Effector CD8-positive, alpha-beta T cell (primary cell): ENCODE data around the gene NPHP4.

Source experiments
- DNase-seq: peaks from one replicate; lab custom pipeline; 2025; lab: John Stamatoyannopoulos, UW

The NPHP4 gene

DNA sequence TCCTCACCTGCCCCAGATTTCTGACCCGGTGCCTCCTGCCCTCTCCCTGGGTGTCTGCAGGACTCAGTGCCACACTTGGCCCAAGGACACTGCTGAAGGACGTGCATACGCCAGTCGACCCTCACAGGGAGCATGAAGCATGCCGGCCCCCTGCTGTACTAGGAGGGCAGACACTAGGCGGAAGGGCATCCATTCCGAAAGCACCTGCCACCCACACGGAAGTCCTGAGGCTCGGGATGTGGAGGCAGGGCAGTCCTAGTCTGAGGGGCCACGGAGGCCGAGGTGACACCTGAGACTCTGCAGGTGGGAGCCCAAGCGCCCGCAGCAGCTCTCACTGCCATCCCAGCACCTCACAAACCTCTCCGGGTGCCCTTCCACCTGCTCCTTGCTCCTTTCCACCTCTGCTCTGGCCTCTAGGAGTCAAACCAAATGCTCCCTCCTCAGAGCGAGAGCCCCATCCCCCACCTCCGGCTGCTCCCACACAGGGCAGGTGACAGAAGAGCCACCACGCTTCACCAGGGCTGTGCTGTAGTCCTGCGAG is 2.4 kb downstream of the NPHP4 start:
- DNase-seq = no peak

DNA sequence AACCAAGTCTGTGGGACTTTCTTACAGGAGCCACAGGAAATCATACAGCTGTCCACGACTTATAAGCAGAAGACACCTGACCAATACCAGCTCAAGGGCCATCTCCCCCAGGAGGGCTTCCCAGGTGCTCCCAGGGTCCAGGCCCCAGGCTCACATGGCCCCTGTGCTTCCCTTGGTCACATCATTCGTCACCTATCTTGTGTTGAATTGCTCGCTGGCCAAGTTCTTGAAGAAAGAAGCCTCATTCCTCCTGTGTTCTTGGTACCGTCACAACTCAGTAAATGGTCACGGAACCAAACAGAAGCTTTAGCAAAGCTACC is 3.0 kb downstream of the NPHP4 start:
- no peak for DNase-seq

DNA sequence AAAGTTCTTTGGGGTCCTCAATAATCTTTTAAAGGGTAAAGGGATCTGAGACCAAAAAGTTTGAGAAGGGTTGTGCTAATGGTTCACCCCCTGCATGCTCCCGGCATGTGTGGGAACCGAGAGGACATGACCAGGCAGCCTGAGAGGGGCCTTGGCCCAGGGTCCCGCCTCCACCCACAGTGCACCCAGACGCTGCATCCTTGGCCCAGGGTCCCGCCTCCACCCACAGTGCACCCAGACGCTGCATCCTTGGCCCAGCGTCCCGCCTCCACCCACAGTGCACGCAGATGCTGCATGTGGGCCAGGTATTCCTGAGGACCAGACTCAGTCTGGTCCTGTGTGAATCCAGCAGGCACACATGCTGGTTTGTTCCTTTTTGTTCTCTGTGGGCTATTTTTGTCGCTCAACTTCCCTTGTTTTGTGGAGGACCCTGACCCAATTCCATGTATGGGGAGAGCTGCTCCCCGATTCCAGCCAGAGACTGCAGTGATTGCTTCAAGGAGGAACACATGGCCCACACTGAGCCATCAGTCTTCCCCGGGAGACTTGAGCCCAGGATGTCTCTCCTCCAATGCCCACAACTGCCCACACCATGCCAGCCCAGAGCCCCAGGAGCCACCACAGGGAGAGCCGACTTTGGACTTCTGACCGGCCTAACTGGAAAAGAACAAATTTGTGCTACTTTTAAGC is 3.5 kb downstream of the NPHP4 start:
- no peak for DNase-seq

DNA sequence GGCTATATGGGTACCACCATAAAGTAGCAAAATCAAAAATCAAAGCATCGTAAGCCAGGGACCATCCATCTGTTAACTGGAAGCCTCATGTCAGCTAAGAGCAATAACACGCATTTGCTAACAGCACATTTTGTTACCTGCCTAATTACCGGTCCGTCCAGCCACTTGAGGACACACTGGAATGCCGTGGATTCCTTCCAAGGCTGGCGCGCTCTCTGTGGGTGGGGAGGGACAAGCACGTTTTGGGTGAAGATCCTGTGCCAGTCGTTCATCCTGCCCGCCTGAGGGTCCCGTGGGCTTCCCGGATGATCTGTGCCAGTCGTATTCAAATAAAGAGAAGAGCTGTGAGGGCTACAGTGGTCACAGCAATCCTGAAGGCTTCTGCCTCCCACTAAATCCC is 6.2 kb downstream of the NPHP4 start:
- DNase-seq = no peak

DNA sequence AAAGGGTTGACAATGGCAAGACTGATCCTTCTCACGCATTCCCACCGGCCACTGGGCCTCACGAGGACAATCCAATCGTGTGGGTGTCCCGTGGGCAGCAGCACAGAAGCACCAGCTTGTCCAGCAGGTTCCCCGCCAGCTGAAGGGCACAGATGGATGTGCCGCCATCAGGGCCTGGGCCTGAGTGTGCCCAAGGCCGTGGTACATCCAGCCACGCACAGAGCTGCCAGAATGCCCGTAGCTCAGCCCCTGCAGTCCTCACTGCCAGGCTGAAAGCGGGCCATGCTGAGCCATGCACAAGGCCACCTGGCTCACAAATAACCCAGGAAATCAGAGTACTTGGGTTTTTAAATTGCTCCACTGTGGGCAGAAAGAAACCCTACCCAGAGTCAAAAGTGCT is 7.0 kb downstream of the NPHP4 start:
- no peak for DNase-seq

DNA sequence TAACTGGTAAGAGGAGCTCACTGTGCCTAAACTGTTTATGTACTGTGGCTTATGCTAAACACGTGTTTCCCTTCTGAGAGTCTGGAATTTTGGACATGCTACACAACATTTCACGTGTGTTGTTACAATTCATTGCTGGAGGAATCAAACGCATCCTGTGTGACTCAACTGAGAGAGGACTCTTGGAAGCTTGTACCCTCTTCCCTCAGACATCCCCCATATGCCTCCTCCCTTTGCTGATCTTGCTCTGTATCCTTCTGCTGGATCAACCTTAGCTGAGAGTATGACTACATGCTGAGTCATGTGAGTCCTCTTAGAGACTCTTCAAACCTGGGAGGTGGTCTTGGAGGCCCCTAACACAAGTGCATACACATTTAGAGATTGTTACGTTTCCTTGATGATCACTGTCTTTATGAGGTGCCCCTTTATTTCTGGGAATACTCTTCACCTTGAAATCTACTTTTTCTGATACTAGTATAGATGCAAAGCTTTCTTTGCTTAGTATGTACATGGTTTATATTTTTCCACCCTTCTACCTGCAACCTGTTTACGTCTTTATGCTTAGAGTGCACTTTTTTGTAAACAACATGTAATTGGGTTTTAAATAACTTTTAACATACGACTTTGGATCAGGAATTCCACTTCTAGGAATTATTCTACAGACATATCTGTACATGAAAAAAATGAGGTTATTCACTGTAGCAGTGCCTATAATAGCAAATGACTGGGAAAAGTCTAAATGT is 8.7 kb downstream of the NPHP4 start:
- DNase-seq = no peak

DNA sequence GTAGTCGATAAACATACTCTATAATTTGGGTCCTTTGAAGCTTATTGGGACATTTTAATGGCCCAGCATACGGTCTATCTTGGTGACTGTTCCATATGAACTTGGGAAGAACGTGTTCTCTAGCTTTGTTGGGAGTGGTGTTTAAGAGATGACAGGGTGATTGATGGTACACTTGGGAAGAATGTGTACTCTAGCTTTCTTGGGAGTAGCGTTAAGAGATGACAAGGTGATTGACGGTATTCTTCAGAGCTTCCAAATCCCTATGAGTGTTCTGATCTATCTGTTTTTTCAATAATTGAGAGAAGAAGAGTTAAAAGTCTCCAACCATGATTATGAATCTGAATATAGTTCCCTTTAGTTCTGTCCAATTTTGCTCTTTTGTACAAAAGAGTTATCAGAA is 9.4 kb downstream of the NPHP4 start:
- no peak for DNase-seq

DNA sequence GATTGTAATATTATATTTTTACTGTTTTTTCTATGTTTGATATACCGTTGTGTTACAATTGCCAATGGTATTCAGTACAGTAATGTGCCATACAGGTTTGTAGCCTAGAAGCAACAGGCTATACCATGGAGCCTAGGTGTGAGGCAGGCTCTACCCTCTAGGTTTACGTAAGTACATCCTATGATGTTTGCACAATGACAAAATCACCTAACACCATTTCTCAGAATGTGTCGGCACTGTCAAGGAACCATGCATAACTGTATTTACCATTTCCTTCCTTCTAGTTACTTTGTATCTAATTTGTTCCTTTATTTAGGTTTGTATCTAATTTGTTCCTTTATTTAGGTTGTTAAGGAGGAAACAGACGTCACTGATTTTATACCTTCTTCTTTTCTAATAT is 9.9 kb downstream of the NPHP4 start:
- DNase-seq = no peak

DNA sequence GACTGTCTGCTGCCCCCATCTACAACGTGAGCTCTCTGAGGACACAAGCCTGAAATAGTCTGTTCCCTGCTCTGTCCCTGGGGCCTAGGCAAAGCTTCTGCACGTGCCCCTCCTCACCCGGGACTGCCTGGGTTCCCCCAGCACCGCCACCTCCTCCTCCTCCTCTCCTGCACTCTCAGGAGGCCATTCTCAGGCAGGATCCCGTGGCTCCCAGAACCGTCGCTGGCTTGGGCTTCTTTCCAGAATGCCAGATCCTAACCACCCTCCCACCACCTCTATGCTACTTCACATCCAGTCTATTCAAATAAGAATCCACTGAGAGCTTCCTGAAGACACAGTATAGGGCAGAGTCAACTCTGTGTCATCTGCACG is 11.2 kb downstream of the NPHP4 start:
- DNase-seq = no peak

DNA sequence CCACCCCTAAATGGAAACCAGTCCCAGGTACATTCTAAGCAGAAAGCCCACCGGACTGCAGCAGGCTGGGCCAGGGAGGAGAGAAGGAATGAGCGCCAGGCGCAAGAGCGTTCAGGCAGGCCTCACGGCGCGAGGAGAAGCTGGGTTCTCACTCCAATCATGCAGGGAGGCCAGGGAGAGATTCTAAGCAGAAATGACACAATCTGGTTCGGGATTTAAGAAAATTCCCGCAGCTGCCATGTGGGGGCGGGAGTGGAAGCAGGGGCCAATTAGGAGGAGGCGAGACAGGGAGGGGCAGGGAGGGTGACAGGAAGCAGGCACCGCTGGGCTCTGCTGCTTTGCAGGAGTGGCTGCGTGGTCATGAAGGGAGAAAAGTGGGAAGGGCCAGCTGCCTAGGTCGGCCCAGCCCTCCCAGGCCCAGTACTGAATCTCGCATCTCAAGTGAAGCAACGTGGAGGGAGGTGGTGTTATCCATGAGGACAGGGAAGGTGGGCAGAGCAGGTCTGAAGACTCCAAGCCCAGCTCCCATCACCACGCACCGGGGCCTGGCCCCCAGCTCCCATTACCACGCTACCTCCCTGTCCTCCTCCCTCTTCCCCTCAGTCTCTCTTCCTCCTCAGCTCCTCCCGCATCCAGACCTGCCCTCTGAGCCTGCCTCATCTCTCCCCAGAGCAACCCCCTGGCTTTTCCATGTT is 11.8 kb downstream of the NPHP4 start:
- DNase-seq = no peak

DNA sequence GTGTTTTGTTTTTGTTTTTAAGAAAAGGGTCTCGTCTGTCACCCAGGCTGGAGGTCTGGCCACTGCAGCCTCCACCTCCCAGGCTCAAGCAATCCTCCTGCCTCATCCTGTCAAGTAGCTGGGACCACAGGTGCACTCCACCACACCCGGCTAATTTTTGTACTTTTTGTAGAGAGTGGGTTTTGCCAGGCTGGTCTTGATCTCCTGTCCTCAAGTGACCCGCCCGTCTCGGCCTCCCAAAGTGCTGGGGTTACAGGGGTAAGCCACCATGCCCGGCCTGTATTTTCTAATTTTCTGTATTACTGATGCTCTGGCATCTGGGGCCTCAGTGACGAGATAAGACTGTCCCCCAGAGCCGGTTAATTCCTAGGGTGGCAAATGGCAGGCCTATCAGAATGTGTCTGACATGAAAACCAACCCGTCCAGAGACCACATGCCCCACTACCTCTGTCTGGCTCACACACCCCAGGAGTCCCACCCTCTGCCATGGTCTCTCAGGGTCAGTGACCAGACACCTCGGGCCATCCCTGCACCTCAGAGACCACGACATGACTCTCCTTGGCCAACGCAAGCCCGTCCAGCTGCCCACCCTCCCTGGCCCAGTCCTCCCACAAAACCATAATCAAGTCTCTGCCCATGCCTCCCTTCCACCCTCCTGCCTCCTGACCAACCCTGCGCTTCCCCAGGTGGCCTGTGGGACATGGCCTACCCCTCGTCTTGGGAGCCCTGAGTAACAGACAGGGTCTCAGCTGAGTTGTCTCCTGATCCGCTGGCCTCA is 12.5 kb downstream of the NPHP4 start:
- no peak for DNase-seq

DNA sequence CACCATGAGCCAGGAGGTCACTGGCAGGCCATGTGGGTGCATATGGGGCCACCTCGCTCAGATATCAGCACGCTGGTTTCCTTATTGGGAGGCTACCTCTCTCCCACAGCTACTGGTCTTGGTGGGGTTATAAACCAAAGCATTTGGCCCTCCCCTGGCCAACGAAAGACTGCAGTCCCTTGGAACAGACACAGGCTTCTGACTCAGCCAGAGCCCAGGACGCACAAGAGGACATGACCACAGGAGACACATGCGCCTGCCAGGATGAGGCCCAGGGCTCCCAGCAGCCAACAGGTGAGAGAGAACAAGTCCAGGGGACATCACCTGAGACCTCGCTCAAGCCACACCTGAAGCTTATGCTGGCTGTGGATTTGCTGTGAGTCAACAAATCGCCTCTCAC is 13.8 kb downstream of the NPHP4 start:
- no peak for DNase-seq

DNA sequence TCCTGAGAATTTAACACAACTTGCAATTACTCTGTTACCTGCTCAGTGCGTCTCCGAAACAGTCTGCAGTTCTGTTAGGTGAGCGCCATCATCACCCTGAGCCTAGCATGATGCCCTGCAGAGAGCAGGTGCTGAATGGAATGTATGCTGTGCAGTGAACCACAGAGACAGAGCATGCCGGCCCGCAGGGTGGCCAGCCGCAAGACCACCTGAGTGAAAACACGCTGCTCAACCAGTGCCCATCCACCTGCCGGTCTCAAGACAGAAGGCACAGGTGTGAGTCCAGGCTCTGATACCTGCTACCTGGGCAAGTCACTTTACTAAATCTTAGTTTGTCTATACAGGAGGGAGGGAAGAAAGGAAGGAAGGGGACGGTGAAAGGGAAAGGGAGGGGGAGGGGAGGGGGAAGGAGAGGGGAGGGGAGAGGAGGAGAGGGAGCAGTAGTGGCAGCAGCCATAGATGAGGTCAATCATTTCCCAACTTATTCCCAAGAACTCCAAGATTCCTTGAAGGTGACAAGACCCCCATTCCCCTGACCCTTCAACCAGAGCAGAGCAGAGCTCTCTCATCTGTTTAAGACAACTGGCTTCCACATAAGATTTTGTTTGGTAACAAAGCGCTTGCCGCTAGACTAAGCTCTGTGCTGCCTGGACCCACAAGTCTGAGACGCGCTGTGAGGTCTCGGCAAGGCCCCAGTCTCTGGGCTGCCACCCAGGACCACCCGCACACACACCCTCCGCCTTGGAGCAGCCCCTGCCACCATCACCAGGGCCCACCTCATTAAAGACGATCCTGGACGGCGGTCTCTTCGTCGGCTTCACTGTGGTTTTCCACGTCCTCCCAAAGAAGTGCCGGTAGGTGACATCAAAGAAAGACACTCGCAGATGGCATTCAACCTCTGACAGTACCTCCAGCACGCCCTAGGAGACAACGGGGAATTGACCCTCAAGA is 14.5 kb downstream of the NPHP4 start:
- no peak for DNase-seq

DNA sequence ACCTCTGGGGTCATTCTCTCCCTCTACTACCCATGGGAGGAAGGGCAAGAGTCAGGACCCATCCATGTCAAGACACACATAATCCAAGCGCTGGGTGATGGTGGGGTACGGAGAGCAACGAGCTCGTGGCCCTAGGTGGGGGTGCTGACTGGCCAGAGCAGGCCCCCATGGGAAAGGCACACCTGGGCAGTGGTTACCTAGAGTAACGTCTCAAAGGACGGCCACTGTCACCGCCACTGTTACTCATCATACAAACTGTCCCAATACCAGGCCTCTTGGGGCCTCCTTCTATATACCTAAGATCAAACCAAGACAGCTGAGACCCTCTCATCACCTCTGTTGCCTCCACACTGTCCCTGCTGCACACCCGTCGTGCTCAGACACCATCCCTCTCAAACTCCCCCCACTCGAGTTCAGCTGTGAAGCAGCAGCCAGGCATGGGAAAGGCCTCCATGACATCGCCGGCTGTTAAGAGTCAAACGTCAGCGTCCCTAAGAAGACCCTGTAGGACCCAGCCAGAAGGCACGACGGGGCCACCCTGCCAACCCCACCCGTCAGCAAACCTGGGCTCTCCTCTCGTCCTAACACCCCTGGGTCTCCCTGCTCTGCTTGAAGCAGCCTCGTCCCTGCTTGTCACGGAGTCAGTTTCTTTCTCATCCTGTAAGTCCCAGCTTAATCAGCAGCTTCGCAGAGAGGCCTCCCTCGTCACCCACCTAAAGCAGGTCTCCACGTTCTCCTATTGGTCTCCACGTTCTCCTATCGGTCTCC is 15.3 kb downstream of the NPHP4 start:
- DNase-seq = no peak

DNA sequence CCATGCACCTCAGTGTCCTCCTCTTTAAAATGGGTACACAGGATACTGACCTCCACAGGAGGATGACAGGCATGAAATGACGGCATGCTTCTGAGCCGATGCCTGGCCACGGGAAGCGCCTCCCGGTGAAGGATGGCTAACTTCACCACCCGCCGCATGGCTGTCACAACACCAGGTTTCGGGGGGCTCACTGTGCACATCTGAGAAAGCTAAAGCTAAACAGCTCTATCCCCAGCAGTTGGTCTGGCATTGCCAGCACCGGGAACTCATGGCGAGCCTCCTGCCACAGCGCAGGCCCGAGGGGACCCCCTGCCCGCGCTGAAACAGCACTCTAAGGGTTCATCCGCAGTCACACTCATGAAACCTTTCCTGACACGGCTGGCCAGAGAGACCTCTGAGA is 16.0 kb downstream of the NPHP4 start:
- DNase-seq = no peak

DNA sequence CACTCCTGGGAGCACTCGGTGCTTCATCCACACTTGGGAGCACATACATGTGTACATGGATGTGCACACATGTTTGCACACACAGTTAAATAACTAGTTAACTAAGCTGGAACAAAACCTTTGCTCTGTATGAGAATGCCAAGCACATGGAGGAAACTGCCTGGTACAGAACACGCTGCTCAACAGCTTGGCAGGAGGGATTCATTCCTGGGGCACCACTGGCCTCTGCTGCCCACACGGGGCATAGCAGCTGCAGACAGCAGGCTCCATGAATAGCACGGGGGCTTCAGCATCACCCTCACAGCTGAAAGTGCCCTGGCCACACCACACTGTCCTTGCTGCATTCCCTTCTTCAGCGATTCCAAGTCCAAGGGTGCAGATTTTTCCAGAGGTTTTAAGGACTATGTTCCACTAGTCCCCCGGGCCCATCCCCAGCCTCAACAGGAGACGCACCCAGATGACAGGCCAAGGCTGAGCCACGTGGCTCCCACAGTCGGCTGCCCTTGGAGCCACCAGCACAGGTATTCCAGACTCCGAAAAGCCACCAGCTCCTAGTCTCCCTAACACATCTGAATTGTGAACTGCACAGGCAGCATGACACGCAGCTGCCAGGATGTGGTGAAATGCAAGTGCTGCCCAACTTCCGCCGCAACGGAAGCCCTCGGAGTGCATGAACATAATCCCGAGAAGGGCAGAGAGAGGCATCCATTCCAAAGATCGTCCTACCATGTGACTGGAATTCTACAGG is 16.9 kb downstream of the NPHP4 start:
- DNase-seq = no peak

DNA sequence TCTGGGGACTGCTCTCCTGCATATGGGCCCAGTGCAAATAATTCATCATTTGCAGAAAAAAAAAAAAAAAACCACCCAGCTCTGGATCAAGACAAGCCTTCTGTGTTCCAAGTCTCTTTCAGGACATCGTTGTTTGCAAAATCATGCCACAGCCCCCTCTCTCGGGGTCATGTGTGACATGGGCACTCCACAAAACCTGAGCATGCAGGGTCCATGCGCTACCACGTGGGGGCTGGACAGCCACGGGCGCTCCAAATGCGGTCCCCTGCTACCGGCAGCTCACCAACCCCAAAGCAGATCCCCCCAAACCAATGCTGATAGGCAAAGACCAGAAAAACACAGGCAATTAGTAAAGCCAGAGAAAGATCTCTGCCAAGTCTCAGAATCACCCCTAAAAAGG is 17.6 kb downstream of the NPHP4 start:
- no peak for DNase-seq

DNA sequence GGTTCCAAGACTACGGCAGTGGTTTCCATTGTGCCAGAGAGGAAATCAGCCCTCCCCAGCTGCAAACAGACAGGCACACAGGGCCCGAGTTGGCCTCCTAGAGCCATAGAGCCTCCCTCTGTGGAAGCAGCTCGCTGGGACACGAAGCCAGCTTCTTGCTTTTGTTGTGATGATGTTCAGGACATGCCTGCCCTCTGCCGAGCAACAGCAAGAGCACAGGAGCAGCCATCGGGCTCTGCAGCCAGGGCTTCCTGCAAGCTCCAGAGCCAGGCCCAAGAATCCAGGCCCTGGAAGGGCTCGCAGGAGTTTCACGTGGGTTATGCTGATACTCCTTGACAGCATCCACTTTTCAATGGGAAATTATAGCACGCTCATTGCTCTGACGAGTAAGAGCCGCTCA is 18.5 kb downstream of the NPHP4 start:
- no peak for DNase-seq

DNA sequence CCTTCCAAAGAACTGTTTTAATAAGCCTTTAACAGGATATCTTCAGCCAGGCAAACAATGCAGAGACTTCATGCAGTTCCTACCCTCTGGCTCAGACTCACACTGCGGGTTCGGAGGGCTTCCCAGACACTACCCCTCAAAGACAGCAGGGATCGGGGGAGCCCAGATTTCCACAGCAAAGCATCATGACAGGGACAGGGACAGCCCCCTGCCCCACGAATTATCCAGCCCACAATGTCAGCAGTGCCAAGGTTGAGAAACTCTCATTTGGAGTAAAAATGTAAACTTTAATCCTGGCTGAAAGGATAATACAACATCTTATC is 20.1 kb downstream of the NPHP4 start:
- no peak for DNase-seq
